Retinal pigment epithelial cell (primary cell): ENCODE measurements around the gene MIDN.

Experiments used
- DNase-seq: peaks from one replicate; pipeline ENCODE4 v3.0.0-alpha.2; 2010; ENCODE audit warnings: low read depth
- H3K4me3 ChIP-seq: 2 replicates; pipeline ENCODE4 v1.5.1; 2011; ENCODE audit warnings: mild to moderate bottlenecking, low read length, control low read depth, moderate library complexity
- CTCF ChIP-seq: conservative IDR thresholded peaks from 2 replicates; pipeline ENCODE4 v1.5.1; 2011; ENCODE audit warnings: low read depth, low read length, control low read depth, inconsistent platforms

The MIDN gene

GRCh38 chr19:1268226-1269064 lies 20.1 kb downstream of the MIDN start:
- no peak for DNase-seq
- H3K4me3 ChIP-seq: no peak overlapping the region

GRCh38 chr19:1269065-1269477 lies 20.7 kb downstream of the MIDN start, which contains the start of gene CIRBP:
CIRBP (plus strand) TSS chr19:1269332; CDS start chr19:1270934, 1,602 bp downstream.
- TF ChIP-seq CTCF: no peak
- DNase-seq: peak; percentile 95
- peak within 1 kb of the TSS; percentile 69 for H3K4me3 ChIP-seq

More at GRCh38 chr19:1268226-1269064, 20.1 kb downstream of the MIDN start:
- no peak for TF ChIP-seq CTCF

- no peak for DNase-seq
- H3K4me3 ChIP-seq: peak overlapping the region; percentile 69
- TF ChIP-seq CTCF: peak; percentile 16
Measured at GRCh38 chr19:1269478-1270212, 21.3 kb downstream of the MIDN start.

GRCh38 chr19:1270213-1270853 lies 21.9 kb downstream of the MIDN start:
- no peak for DNase-seq
- H3K4me3 ChIP-seq: peak overlapping the region; percentile 69
- no peak for TF ChIP-seq CTCF

- no peak for TF ChIP-seq CTCF
- DNase-seq: no peak
- peak overlapping the region; percentile 69 for H3K4me3 ChIP-seq
Measured at GRCh38 chr19:1270854-1271527, 22.6 kb downstream of the MIDN start.

- no peak overlapping the region for H3K4me3 ChIP-seq
- TF ChIP-seq CTCF: no peak
- no peak for DNase-seq
Measured at GRCh38 chr19:1271528-1272422, 23.4 kb downstream of the MIDN start.
